NCI-H128 (cell line): Measurements from ENCODE around the gene KISS1R.

ENCODE experiments used
- DNase-seq: peaks from one replicate; lab custom pipeline; 2025; ENCODE audit not compliant: unreplicated experiment; lab: John Stamatoyannopoulos, UW

The KISS1R gene

DNA sequence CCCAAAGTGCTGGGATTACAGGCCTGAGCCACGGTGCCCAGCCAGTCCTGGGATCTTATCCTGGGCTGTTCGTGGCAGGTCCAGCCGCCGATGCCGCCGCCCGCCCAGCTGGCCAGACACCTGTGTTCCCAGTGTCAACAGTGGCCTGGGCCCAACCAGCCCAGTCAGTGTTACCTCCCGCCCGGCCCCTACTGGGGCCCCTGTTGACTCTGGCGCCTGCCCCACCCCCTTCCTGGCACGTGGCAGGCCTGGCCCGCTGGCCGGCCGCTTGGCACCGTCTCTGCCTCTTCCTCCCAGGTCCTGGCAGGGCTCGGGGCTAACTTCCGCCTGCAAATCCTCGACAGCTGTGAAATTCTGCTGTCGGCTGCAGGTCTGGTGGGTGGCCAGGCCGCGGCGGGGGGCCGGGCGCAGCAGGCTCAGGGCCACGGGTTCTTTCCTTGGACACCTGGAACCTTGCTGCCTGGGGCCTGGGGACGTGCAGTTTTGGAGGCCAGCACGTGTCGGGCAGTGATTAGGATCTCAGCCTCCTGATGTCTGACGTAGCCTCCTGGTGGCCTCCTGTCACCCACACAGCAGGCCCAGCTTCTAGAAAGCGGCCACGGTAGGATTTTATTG lies 17.8 kb downstream of the KISS1R start:
- no peak for DNase-seq

DNA sequence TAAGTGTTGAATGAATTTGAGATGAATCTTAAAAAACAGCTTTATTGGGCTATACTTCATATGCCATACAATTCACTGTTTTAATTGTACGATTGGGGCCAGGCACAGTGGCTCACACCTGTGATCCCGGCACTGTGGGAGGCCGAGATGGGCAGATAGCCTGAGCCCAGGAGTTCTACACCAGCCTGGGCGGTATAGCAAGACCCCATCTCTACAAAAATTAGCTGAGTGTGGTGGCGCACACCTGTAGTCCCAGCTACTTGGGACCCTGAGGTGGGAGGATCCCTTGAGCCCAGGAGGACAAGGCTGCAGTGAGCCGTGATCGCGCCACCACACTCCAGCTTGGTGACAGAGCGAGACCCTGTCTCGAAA lies 19.0 kb downstream of the KISS1R start:
- DNase-seq: no peak

DNA sequence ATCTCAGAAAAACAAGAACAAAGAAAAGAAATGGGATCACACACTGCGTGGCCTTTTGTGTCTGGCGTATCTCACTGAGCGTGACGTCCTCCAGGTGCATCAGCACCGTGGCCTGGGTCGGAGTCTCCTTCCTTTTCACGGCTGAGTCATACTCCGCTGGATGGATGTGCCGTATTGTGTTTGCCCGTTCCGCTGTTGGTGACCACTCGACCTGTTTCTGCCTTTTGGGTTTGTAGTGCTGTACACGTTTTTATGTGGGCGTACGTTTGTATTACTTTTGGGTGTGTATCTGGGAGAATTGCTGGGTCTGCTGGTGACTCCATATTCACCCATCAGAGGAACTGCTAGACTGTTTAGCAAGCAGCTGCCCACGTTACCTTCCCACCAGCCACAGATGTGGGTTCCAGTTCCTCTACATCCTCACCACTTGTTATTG lies 20.1 kb downstream of the KISS1R start:
- no peak for DNase-seq

DNA sequence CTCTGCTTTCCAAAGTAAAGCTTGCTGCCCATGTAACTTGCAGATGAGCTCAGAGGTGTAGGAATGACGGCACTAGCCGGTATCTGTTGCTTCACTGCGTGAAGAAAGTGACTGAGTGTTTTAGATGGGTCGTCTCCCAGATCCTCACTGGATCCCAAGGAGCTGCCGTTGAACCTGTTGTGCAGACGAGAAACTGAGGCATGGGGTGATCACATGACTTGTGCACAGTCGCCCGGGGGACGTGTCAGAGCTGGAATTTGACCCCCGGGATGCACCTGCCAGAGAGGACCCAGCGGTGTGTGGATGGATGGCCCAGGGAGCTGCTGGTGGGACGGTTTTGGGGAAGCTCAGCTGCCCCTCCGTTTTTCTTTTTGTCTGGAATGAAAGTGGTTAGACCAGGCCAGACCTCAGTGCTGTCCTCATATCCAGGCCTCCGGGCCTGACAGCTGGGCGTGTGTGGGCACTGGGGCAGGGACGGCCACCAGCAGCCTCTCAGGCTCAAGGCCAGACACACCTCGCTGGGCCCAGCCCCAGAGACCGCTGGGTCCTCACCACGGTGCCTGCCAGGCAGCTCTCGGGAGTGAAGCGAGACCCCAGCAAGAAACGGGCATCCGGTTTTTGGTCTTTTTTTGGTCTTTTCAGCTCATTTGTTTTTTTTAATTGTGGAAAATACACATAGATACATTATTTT lies 21.2 kb downstream of the KISS1R start:
- DNase-seq: no peak

DNA sequence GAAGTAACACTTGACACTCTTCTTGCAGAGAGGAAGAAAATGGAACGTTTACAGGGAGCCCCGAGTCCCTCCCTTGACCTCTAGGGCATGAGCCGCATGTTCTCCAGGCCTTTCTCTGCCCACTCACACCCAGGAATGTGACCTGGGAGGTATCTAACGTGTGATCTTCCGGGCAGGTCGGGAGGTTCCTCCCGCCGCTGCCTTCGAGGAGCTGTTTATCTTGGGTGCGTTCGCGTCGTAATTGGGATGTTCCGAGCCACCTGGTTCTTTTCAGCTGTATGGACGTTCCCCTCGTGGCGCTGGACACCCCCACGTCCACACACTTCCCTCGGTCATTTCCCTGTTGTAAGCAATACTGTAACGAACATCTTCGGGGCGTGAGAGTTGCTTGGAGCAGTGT lies 22.3 kb downstream of the KISS1R start:
- DNase-seq: no peak

DNA sequence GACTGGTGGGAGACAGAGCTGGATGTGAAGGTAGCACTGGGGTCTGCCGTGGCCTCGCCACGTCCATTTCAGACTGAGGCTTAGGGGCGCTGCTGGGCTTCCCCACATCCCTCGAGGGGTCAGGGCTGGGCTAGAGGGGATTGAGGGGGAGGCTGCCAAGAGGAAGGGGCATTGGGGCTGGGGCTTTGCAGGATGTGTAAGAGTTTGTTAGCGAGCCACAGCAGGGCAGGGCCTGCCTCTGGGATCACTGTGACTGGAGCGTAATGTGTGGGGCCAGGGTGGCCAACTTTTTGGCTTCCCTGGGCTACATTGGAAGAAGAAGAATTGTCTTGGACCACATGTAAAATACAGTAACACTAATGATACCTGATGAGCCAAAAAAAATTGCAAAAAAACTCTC lies 22.8 kb downstream of the KISS1R start:
- no peak for DNase-seq

DNA sequence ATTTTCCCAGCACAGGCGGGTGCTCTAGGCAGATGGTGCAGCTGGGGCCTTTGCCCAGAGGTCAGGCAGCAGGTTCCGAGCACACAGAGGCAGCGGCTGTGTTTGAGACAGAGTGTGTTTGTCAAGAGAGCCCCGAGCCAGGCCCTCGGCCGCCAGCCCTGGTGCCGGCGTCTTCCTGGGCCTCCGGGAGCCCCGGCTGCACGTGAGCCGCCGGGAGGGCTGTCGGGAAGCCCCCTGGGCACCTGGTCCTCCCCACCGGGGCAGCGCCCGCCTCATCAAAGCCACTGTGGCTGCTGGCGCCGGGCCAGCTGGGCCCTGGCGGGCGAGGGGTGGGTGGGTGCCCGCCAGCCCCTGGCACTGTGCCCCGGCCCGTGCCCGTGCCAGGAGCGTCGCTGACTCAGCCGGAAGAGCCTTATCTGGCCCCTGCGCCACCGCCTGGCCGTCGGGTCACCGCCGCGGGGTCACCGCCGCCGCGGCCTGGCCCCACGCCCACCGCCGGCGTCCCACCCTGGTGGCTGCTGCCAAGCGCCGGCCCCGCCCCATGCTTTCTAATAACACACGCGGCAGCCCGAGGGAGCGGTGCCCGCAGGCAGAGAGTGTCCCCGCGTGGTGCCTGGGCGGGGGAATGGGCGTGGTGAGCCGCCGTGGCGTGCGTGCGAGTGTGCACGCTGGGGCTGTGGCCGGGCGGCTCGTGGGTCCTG lies 23.6 kb downstream of the KISS1R start:
- DNase-seq: peak; percentile 27

DNA sequence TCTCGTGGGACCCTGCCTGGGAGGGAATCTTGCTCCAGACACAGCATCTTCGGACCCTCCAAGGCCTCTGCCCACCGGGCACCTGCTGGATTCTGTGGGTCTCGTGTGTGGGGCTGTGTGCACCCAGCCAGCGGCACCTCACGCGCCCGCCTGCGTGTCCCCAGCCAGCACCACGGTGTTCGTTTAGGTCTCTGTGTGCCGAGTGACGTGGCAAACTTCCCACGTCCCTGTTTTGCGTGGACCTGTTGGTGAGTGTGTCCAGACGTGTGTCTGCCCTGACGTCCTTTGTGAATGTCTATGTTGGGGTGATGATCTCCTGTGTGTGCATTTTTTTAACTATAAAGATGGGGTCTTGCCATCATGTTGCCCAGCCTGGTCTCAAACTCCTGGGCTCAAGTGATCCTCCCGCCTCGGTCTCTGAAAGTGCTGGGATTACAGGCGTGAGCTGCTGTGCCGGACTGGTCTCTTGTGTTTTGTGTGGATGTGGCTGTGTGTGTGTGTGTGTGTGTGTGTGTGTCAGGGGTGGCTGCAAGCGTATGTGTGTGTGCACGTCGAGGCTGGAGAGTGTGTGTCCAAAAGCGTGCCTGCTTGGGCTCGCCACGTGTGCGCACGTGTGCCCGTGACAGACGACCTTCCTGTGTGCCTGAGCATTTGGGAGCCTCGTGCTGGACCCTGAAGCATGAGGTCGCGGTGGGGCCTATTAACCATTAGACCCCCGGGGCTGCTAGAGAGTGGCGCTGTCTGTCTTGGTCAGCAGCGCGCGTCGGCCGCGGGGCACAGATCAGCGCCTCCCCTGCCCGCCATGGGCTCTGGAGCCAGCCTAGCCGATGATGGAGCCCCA lies 24.4 kb downstream of the KISS1R start:
- DNase-seq: no peak

DNA sequence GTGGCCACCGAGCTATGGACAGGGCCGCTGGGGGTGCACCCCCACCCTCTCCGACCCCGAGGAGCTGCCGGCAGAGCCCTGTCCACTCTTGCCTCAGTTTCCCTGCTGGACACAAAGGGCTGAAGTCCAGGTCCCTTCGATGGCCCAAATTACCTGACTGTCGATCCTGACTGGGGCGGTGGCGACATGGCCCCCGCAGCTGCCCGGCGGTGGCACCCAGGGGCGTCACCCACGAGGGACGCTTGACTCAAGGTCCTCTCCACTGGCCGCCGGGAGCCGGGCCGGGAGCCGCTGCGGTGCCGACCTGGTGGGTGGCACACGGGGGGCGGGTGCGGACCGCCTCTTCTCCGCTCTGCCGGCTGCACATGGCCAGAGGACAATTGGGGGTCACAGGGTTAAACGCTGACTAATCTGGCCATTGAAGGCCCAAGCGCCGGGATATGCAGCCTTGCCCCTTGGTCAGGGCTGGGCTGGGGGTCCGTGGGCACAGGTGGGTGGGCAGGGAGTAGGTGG lies 25.1 kb downstream of the KISS1R start:
- DNase-seq: no peak

DNA sequence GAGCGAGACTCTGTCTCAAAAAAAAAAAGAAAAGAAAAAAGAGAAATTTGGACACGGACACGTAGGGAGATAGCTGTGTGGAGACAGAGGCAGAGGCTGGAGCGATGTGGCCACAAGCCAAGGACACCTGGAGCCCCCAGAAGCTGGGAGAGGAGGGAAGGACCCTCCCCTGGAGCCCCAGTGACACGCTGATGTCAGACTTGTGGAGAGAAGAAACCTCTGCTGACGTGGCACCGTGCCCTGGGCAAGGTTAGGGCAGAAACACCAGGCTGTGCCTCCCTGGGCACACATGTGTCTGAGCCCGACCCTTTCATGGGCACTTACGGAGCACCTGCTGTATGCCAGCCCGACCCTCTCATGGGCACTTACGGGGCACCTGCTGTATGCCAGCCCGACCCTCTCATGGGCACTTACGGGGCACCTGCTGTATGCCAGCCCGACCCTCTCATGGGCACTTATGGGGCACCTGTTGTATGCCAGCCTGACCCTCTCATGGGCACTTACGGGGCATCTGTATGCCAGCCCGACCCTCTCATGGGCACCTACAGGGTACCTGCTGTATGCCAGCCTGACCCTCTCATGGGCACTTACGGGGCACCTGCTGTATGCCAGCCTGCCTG lies 26.5 kb downstream of the KISS1R start:
- no peak for DNase-seq

DNA sequence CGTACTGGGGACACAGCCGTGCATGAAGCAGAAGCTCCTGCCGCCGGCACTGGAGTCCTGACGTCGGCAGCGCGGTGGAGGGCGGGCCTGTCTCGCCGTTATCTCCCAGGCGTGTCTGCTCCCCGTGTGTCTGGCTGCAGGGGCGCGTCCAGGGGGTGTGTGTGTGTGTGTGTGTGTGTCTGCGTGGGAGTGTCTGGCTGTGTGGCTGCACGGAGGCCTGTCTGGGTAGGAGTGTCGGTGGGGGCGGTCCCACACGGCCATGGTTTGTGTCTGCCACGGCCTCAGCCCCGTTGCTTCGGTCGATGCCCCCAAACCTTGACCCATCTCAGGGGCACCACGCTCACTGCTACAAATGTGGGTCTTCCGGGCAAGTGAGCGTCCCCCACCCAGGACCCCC lies 27.0 kb downstream of the KISS1R start:
- no peak for DNase-seq

DNA sequence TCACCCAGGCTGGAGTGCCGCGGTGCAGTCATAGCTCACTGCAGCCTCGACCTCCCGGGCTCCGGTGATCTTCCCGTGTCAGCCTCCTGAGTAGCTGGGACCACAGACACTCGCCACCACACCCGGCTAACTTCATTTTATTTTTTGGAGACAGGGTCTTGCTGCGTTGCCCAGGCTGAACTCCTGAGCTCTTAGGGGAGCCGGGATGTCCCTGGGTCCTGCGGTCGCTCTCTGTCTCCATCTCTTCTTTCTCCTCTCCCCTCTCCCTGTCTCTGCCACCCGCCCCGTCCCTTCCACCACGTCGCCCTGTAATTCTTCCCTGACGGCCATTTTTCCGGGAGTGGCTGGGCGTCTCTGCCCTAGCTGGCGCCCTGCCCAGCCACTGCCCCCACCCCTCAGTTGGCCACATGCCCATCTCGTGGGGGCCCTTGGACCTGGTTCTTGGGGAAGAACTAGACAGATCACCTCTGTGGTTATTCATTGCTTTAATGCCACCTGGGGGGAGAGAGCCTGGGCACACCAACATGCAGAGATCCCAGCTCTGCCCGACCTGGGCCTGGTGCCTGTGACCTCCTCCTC lies 27.6 kb downstream of the KISS1R start:
- DNase-seq: no peak

DNA sequence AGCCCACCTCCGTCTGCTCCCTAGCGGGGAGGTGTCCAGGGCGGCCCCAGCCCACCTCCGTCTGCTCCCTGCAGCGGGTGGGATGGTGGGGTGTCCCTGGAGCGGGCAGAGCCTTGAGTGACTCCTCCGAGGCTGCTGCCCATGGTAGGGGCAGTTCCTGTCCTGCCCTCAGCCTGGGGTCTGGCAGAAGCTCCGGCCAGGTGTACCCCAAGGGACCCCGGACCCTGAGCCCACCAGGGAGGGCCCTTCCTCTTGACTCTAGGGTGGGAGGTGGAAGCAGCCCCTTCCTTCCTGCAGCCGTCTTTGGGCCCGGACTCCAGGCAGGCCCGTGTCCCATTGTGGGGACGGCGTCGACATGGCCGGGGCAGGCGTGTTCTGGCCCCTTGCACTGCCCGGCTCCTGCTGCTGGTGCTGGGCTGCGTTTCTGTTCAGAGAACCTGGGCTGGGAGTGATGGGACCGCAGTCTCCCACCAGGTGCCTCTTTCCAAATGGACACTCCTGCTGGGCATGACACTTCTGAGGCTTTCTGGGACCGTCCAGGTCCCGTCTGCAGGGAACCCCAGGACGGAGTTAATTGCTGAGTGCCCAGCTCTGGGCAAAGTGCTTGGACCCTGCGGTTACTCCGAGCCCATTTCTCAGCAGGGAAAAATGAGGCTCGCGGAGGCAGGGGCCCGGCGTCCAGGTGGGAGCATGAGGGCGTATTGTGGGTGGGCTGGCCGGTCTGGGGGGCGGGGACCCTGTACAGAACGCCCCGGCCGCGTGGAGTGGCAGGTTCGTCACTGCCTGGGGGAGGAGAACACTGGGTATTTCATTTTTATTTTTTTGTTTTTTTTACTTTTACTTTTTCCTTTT lies 28.5 kb downstream of the KISS1R start:
- DNase-seq: no peak

DNA sequence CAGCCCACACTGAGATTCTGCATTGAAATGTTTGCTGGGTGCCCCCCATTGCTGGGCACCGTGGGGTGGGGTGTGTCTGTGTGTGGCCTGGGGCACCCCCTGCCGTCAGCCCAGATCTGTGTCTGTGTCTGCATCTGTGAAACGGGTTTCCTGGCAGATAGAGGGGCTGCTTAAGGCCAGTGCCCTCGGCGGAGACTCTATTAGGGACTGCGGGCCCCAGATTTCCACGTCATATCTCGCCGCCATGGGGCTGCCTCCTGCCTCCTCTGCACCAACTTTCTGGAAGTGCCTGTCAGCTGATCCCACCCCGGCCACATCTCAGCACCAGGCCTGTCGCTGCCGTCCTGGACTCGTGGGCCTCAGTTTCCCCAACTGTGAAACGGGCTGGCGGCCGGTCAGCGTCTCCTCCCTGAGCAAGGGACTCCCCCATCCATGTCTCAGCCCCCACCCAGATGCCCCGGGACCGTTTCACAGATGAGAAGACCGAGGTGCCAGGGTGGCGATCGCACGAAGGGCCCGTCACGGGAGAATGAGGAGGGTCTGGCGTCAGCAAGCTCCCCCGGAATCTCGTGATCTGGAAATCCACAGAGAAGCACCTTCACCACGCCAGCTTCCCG lies 30.1 kb downstream of the KISS1R start:
- DNase-seq: no peak

DNA sequence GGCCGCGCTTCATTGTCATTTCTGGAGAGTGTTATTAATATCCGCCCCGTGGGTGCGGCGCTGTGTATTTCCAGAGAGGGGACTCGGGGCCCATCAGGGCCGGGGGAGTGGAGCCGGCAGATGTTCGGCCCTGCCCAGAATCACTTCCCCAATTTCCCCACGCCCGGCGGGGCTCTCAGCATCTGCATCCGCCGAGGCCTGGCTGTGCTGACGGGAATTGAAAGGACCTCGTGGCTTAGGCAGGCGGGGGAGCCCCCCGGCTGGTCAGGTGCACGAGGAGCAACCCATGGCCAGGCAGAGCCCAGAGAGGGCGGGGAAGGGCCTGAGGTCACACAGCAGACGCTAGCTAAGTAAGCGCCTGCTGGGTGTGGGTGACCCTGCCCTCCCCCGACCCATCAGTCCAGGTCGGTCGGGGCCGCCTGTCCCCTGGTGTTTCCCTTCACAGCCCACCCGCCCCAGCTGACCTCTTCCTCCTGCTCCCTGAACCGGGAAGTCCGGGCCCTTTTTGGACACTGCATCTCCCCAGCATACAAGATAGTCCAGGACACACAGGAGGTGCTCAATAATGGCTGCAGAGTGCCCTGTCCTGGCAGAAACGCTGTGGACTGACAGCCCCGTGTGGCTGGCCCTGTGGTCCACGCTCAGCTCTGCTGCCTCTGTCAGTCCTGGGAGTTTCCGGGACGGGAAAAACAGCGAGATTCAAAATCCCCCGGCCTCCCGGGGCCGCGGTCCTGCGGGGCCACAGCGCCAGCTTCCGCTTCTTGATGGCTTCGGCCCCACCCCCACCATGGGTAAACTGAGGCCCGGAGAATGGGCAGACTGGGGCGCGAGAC lies 30.8 kb downstream of the KISS1R start:
- no peak for DNase-seq

DNA sequence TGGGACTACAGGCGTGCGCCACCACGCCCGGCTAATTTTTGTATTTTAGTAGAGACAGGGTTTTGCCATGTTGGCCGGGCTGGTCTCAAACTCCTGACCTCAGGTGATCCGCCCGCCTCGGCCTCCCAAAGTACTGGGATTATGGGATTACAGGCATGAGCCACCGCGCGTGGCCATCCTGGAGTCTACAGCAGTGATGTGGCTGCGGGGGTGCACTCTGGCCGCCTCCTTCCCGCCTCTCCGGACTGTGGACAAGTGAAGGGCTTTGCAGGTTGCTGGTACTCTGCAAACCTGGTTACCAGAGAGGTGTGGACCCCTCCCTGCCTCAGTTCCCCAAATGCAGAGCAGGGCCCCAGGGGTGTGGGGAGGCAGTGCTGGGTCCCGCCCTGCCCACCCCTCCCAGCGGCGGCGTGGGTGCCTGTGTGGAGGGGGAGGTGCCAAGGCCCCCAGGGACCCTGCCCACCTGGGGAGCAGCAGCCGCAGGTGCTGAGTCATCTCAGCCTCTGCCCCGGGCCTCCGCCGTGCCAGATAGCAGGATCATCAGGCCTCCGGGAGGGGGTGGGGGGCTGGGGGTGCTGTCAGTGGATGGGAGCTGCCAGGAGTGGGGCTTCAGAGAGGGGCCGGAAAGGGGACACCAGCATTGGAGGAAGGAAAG lies 31.8 kb downstream of the KISS1R start:
- DNase-seq: no peak

DNA sequence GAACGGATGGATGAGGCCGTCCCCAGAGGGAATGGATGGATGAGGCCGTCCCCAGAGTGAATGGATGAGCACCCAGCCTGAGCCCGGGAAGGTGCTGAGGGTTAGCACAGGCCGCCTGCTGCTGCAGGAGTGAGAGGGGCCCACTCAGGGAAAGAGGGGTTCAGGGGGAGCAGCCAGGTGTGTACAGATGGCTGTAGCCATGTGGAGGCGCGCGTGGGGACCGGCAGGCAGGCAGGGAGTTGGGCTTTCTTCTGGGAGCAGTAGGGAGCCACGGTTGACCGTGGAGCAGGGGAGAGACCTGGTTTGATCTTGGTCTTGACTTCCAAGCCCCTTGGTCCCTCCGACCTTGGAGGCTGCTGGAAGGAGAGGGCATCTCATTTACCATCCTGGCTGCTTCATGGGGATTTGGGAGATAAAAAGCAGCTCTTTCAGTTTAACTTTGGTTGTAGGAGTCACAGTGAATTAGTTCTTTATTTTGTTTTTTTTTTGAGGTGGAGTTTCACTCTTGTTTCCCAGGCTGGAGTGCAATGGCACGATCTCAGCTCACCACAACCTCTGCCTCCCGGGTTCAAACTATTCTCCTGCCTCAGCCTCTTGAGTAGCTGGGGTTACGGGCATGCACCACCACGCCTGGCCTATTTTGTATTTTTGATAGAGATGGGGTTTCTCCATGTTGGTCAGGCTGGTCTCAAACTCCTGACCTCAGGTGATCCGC lies 33.4 kb downstream of the KISS1R start:
- no peak for DNase-seq
